ENCODE results near the gene PPM1N. TPM values are rescaled to one million over a fixed set of nuclear protein-coding genes. Genes with fewer than 3 reads are reported as not detected.

PPM1N gene
- polyA plus RNA-seq, 1 donor from 2014 or later, result 4.0 TPM

GRCh38 chr19:45492627-45493470 is 5.4 kb upstream of the PPM1N start:
- Mint-ChIP-seq H3K27me3 (peaks cover 24% of the 10 kb centered on the region), H3K9me3 (no peaks in the 10 kb centered on the region), H3K27ac (peak overlapping the region in 1 of 3 donors; percentile 54), H3K4me1 (peaks cover 12 to 21% (median 18%) of the 10 kb centered on the region in 3 donors), H3K36me3 (peaks cover 2% of the 10 kb centered on the region), H3K4me3 (peak overlapping the region in 3 of 4 donors; percentile 30 to 73 (median 49))

- H3K27me3 Mint-ChIP-seq, result peaks cover 21% of the 10 kb centered on the region
- no peaks in the 10 kb centered on the region for H3K9me3 Mint-ChIP-seq
- peaks cover 17 to 29% (median 26%) of the 10 kb centered on the region in 3 donors for H3K4me1 Mint-ChIP-seq
- H3K4me3 Mint-ChIP-seq, result peak overlapping the region in 2 of 4 donors; percentile 60 to 73
- H3K36me3 Mint-ChIP-seq, result peaks cover 2% of the 10 kb centered on the region
- peak overlapping the region in 1 of 3 donors; percentile 54 for H3K27ac Mint-ChIP-seq
Measured at GRCh38 chr19:45494261-45494916, 3.9 kb upstream of the PPM1N start.

GRCh38 chr19:45495178-45495577 is 3.1 kb upstream of the PPM1N start:
- peaks cover 17 to 31% (median 29%) of the 10 kb centered on the region in 3 donors for H3K4me1 Mint-ChIP-seq
- peak overlapping the region in 3 of 4 donors; percentile 56 to 81 (median 68) for H3K4me3 Mint-ChIP-seq
- peak overlapping the region in 1 of 3 donors; percentile 55 for H3K27ac Mint-ChIP-seq
- no peaks in the 10 kb centered on the region for H3K9me3 Mint-ChIP-seq
- H3K27me3 Mint-ChIP-seq, result peaks cover 23% of the 10 kb centered on the region
- H3K36me3 Mint-ChIP-seq, result peaks cover 2% of the 10 kb centered on the region

- H3K27ac Mint-ChIP-seq, result peak overlapping the region in 2 of 3 donors; percentile 55 to 84
- peaks cover 23% of the 10 kb centered on the region for H3K27me3 Mint-ChIP-seq
- H3K4me3 Mint-ChIP-seq, result peak overlapping the region; percentile 62 to 81 (median 75)
- peaks cover 21 to 38% (median 33%) of the 10 kb centered on the region in 3 donors for H3K4me1 Mint-ChIP-seq
- H3K9me3 Mint-ChIP-seq, result no peaks in the 10 kb centered on the region
- H3K36me3 Mint-ChIP-seq, result peaks cover 2% of the 10 kb centered on the region
Measured at GRCh38 chr19:45496349-45496953, 1.8 kb upstream of the PPM1N start.

- Mint-ChIP-seq H3K36me3 (no peaks in the 10 kb centered on the region), H3K27ac (peak overlapping the region in 2 of 3 donors; percentile 36 to 72)
Measured at GRCh38 chr19:45497791-45498190, 452 bp upstream of the PPM1N start.

GRCh38 chr19:45499196-45500180 is 1.2 kb downstream of the PPM1N start:
- Mint-ChIP-seq H3K27me3 (peaks cover 13% of the 10 kb centered on the region), H3K4me3 (peak overlapping the region; percentile 68 to 83 (median 78)), H3K36me3 (no peaks in the 10 kb centered on the region), H3K9me3 (no peaks in the 10 kb centered on the region), H3K4me1 (peaks cover 34 to 44% (median 36%) of the 10 kb centered on the region in 3 donors), H3K27ac (peak overlapping the region in 2 of 3 donors; percentile 87 to 89)

More at GRCh38 chr19:45497791-45498190, 452 bp upstream of the PPM1N start:
- Mint-ChIP-seq H3K9me3 (no peaks in the 10 kb centered on the region), H3K4me3 (peak overlapping the region; percentile 62 to 90 (median 77)), H3K4me1 (peaks cover 32 to 43% (median 39%) of the 10 kb centered on the region in 3 donors), H3K27me3 (peaks cover 18% of the 10 kb centered on the region)

- peak overlapping the region in 2 of 3 donors; percentile 74 to 87 for H3K27ac Mint-ChIP-seq
- peaks cover 3% of the 10 kb centered on the region for H3K36me3 Mint-ChIP-seq
- H3K4me3 Mint-ChIP-seq, result peak overlapping the region; percentile 1 to 83 (median 42)
- H3K27me3 Mint-ChIP-seq, result peaks cover 4% of the 10 kb centered on the region
- H3K4me1 Mint-ChIP-seq, result peaks cover 32 to 46% (median 33%) of the 10 kb centered on the region in 3 donors
- H3K9me3 Mint-ChIP-seq, result no peaks in the 10 kb centered on the region
Measured at GRCh38 chr19:45500918-45501729, 2.9 kb downstream of the PPM1N start.

GRCh38 chr19:45501730-45502014 is 3.4 kb downstream of the PPM1N start:
- Mint-ChIP-seq H3K4me1 (peaks cover 32 to 49% (median 33%) of the 10 kb centered on the region in 3 donors), H3K36me3 (peaks cover 3% of the 10 kb centered on the region), H3K9me3 (no peaks in the 10 kb centered on the region), H3K4me3 (peak overlapping the region in 1 of 4 donors; percentile 73), H3K27ac (peak overlapping the region in 1 of 3 donors; percentile 87), H3K27me3 (peaks cover 3% of the 10 kb centered on the region)

GRCh38 chr19:45502111-45502510 is 3.9 kb downstream of the PPM1N start:
- H3K4me3 Mint-ChIP-seq, result peak overlapping the region in 2 of 4 donors; percentile 50 to 73
- peak overlapping the region in 2 of 3 donors; percentile 71 to 87 for H3K27ac Mint-ChIP-seq
- peaks cover 31 to 46% (median 35%) of the 10 kb centered on the region in 3 donors for H3K4me1 Mint-ChIP-seq

GRCh38 chr19:45503909-45504308 is 5.7 kb downstream of the PPM1N start:
- Mint-ChIP-seq H3K9me3 (no peaks in the 10 kb centered on the region), H3K36me3 (peaks cover 3% of the 10 kb centered on the region), H3K27me3 (peaks cover 3% of the 10 kb centered on the region), H3K4me3 (peak overlapping the region in 1 of 4 donors; percentile 73), H3K4me1 (peaks cover 22 to 38% (median 33%) of the 10 kb centered on the region in 3 donors), H3K27ac (peak overlapping the region in 1 of 3 donors; percentile 71)

More at GRCh38 chr19:45502111-45502510, 3.9 kb downstream of the PPM1N start:
- H3K36me3 Mint-ChIP-seq, result peaks cover 3% of the 10 kb centered on the region
- no peaks in the 10 kb centered on the region for H3K9me3 Mint-ChIP-seq
- H3K27me3 Mint-ChIP-seq, result peaks cover 3% of the 10 kb centered on the region

GRCh38 chr19:45505151-45505995 is 7.1 kb downstream of the PPM1N start:
- no peaks in the 10 kb centered on the region for H3K9me3 Mint-ChIP-seq
- peak overlapping the region; percentile 73 to 99 (median 86) for H3K27ac Mint-ChIP-seq
- peak overlapping the region in 3 of 4 donors; percentile 71 to 96 (median 91) for H3K4me3 Mint-ChIP-seq
- H3K36me3 Mint-ChIP-seq, result peaks cover 3% of the 10 kb centered on the region
- peaks cover 19 to 43% (median 41%) of the 10 kb centered on the region in 3 donors for H3K4me1 Mint-ChIP-seq
- H3K27me3 Mint-ChIP-seq, result peaks cover 2% of the 10 kb centered on the region

- Mint-ChIP-seq H3K36me3 (peaks cover 3% of the 10 kb centered on the region), H3K9me3 (no peaks in the 10 kb centered on the region), H3K27ac (peak overlapping the region; percentile 86 to 99 (median 95)), H3K4me1 (peaks cover 23 to 45% (median 40%) of the 10 kb centered on the region in 3 donors), H3K4me3 (peak overlapping the region; percentile 83 to 96 (median 91)), H3K27me3 (peaks cover 2% of the 10 kb centered on the region)
Measured at GRCh38 chr19:45505996-45506245, 7.7 kb downstream of the PPM1N start.

All from IgD-negative memory B cell (primary cell).